Endothelial cell of hepatic sinusoid (primary cell): ENCODE results near the gene PKHD1.

Experiments used
- in situ Hi-C: cut with HindIII; loops from 2 replicates; pipeline ENCODE4 v1.10.0; 2017; ENCODE audit warnings: low sequenced_read_pairs

Gene PKHD1

DNA sequence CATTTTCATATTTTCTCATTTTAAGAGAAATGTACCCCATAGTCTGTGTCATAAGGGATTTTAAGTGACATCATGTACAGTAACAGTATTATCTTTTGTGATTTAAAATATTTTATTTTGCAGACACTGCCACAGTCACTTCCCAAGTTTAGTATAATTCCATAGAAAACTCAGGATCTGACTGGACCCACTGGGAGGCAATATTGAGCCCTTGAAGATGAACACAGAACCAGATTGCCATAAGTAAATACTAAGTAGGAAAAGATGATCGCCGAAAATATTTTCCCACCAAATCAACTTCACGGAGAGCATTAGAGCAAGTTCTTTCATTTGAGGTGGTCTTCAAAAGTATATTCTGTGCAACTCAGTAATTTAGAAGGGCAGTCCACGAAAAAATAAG, 17.6 kb upstream of the PKHD1 start:
- in situ Hi-C loops = no loop called here

- in situ Hi-C loops = no loop called here
Measured at GRCh38 chr6:52103623-52104022, 16.2 kb upstream of the PKHD1 start.

DNA sequence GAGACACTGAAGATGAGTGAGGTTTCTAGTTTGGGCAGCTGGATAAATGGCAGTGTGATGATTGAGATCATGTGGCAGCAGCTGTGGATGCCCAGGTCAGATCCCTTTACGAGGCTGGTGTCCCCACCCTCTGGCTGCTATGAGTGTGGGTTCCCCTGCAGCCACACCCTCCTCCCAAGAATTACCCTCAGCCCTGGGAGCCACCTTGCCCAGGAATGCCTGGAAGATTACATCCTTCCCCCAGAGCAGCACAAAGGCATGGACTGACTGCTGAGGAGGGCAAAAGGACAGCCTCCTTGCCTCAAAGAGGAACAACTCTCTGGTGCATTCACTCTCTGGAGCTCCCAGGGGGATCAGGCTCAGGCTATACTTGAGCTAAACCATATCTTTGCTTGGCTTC, 15.0 kb upstream of the PKHD1 start:
- in situ Hi-C loops = no loop called here

DNA sequence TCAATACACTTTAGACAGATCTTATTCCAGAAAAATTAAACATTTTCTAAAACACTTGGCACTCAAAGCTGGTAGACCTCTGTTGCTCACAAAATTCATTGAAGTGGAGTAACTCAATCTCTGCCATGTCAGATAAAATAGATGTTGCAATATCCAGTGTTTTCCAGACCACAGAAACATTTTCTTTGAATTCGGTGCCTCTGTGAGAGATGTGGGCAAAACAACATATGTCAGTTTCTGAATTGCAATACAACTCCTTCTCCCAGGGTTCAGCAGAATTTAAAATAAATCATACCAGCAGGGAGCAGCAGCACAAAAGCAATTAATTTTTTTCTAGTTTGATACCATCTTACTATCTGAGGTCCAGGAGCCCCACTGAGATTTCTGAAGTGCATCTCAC, 11.3 kb upstream of the PKHD1 start:
- in situ Hi-C loops = no loop called here

DNA sequence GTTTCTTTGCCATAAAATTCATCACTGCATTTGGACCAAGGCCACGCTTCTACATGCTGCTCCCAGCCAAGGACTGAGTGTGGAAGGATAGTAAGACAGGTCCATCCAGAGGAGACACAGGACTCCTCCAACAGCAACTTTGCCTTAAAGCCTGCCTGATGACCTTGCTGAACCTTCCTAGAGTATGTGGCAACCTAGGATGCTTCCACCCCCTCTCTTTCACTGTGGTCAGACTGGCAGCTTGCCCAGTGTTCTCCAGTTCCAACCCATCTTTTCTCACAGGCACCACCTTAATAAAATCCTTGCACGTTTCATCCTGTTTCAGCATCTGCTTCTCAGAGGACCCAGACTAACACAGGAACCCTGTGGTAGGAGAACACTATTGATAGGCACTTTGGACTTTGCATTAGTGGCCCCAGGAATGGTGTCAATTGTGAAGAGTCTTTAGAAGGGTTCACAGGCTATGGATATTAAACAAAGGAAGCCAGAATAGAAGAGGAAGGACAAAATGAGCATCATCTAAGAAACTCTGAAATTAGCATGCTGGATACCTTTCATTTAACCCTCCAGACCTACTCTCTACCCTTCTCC, 2.4 kb upstream of the PKHD1 start:
- in situ Hi-C loops = no loop called here

DNA sequence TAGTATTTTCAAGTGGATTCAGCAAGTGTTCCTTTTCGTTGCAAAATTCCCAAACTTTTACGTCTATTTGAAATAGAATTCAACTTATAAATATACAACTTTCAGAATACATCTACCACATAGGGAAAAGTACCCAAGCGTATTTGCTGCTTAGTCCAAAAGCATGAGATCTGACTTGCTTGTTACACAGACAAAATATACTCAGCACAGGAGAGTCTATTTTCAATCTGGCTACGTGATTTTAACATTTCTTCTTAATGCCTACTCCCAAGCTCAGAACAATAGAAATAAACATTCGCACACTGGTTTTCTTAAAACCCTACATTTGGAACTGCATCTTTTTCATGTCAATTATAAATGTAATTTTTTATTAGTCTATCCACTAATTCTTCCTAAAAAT, 672 bp downstream of the PKHD1 start:
- in situ Hi-C loops = no loop called here

DNA sequence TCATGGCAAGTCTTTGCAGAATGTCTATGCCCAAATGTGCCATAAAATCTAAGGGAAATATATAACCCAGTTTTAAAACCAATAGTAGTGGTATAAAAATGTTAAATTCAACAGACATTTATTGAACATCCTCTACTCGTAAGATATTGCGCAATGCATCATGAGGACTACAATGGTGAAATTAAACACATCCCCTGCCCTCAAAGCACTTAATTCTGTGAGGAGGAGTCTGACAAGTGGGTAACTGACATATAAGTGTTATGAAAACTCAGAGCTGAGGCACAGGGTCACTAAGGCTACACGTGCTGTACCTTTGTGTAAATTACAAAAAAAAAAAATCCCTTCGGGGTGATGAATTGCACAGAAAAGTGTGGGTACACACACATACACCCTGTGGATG, 6.2 kb downstream of the PKHD1 start:
- in situ Hi-C loops = no loop called here

DNA sequence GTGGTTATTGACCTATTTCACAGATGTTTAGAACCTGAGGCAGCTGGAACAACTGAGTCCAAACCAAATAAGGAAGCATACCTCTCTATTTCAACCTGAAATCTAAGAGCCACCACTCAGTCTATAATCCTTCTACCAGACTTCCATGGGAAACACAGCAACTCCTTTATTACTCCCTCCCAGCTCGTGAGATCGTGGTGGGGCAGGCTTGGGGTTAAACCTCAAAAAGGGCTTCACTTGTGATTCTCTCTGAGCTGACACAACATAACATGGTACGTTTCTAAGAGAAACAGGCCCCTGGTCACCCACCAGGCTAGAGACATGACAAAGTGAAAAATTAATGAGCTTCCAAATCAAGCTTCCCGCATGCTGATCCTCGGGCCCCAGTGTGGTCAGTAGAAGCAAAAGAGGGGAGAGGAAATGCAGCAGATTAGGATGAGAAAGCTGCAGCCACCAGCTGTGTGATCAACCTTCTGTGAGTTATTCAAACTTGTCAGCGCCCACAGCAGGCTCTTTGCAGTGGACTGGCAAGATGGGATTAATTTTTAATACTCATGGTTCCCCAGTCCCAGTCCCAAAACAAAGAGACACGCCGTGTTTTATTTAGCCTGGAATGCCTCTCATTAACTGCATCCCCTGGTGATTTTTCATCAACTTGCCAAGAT, 9.3 kb downstream of the PKHD1 start:
- in situ Hi-C loops = no loop called here

GRCh38 chr6:52077180-52077884, 10.1 kb downstream of the PKHD1 start:
- in situ Hi-C loops = no loop called here

GRCh38 chr6:52076791-52077179, 10.6 kb downstream of the PKHD1 start:
- in situ Hi-C loops = no loop called here

GRCh38 chr6:52074716-52075115, 12.7 kb downstream of the PKHD1 start:
- in situ Hi-C loops = no loop called here

GRCh38 chr6:52074155-52074554, 13.3 kb downstream of the PKHD1 start:
- in situ Hi-C loops = no loop called here

GRCh38 chr6:52065621-52066020, 21.8 kb downstream of the PKHD1 start:
- in situ Hi-C loops = loop anchor here (5.0 kb wide), 1 partner anchor 57 kb away; no protein-coding TSS in a partner anchor

DNA sequence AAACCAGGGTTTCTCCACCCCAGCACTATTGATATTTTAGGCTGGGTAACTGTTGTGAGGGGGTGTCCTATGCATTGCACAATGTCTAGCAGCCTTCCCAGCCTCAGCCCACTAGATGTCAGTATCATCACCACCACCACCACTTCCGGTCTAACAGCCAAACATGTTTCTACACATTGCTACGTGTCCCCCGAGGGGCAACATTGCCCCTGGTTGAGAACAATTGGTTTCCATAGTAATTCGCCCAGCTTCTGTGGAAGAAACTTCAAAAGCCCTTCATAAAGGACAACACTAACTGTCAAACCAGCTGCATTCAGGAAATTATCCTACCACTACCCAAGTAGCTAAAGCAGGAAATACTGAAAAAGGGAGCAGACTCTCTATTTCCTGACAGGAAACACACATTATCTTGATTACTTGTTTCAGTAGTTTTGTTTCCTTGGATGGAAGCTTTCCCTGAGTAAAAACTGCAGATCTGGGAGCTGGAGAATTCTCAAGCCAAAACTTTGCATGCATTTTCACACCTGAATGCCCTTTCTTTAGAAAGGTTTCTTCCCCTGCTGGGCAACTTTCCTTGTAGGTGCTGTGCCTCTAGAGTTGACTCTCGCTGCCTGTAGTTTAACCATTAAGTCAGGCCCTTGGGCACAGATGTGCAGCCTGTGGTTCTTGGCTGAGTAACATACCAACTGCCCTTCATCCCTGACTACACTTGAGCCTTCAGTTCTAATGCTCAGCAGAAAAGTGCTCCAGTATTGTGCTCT, 23.6 kb downstream of the PKHD1 start:
- in situ Hi-C loops = no loop called here

DNA sequence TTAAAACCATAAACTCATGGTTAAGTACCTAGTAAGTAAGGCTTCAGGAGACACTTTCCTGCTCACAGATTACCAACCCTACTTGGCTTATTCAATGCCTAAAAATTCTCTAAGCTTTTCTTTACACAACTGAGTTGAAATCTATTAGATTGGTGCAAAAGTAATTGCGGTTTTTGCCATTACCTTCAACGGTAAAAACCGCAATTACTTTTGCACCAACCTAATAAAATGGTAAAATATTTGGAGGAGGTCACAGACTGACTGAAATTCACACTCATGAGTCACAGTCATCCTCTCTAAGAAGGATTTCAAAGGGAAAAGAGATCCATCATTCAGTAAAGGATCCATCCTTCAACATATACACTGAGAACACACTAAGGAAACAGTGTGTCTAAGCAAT, 25.9 kb downstream of the PKHD1 start:
- in situ Hi-C loops = no loop called here

- in situ Hi-C loops = no loop called here
Measured at GRCh38 chr6:52059821-52060220, 27.6 kb downstream of the PKHD1 start.

GRCh38 chr6:52055451-52055850, 32.0 kb downstream of the PKHD1 start:
- in situ Hi-C loops = no loop called here

DNA sequence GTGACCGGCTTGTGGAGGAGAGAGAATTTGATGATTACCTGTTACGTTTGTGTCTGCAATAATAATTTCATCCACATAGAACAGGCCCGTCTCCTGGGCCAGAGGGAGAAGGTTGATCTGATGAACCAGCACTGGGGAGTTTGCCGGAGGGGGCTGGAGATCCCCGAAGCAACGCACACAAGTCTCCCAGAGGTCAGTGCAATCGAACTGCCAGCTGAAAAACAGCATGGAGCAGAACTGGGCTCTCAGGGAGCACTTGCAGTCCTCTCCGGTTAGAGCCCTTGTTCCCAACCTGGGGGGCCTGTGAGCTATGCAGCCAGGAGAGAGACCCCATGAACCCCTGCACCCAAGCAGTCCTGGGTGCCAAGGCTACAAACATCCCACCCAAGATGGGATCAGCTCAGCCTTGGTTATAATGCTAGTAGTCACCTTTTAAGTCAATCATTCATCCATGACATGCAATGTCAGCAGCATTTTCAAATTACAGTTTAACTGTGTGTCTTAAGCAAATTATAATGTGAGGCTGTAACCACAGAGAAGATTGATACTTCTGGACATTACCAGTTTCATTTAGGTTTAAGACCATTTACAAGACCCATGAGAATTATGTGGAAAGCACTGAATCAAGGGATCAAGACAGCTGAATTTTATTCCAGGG, 34.2 kb downstream of the PKHD1 start:
- in situ Hi-C loops = no loop called here

DNA sequence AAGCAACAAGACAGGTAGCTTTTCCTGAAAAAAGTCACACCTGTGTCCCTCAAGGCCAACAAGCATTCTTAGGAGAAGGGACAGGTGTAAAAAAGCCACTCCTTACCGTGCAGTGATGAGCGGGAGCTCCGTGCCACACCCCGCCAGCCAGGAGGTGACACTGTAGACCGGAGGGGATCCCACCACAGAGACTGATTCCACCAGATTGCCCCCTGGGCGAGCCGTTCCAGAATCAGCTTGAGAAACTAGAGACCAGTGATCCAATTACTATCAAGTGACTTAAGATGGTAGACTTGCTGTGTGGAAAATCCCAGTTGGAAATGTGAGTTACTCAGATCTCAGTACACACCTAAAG, 37.4 kb downstream of the PKHD1 start:
- in situ Hi-C loops = no loop called here

- in situ Hi-C loops = no loop called here
Measured at GRCh38 chr6:52049252-52050050, 38.0 kb downstream of the PKHD1 start.
